ENCODE results near the gene ZNF710.
"Not testable (repeated sequence)": the region's sequence is repeated elsewhere in the genome, so short reads cannot be mapped to it uniquely, and the experiment has no call there.

Gene ZNF710

DNA sequence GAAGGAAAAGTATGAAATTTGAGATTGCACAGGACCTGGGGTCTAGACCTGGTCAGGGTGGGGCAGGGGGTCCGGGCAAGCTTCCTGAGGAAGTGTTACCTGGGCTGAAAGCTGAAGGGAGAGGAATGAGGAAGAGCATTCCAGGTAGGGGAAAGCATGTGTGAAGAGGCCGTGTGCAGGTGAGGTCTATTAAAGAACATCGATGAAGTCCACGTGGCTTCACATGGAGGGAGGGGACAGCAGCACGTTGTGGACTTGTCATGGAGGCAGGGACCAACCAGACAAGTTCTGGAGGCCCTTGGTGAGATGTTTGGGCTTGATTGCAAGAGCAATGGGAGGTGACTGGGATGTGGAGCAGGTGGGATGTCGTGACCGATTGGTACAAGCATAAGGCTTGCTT lies 54.1 kb downstream of the ZNF710 start:
- H3K4me3 ChIP-seq (ENCODE audit: low read depth, low read length), result no peak overlapping the region

DNA sequence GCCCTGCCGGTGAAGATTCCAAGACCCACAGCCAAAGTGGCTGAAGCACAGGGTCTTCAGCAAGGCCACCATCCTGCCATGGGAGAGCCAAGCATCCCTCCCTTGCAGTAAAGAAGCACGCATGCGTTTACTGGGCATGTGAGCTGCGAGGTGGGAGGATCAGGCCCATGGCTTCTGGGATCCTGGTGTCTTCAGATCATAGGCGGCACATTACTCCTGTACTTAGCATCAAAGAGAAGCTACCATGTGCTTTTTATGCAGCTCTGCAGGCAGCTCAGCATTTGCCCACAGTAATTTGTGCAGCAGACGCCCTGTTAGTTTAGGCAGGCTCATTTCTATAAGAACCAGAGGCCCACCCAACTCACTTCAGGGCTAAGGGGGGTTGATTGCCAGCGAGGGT lies 55.4 kb downstream of the ZNF710 start:
- no peak overlapping the region for H3K4me3 ChIP-seq (ENCODE audit: low read depth, low read length)

DNA sequence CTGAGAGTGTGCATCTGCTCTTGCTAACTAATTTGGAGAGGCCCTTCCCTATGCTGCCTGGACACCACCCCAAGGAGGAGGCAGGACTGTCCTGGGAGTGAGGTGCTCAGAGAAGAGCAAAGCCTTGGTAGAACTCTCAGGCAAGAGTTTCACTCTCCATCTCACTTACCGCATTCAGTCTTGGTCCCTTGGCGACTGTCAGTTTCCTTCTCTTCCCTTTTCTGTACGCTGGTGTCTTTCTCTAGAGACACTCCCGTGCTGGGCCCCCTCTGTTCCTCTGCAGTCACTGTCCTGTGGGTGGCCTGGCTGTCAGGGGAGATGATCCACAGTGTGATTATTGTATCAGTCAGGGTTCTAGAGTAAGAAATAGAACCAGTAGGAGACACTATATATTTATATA lies 57.2 kb downstream of the ZNF710 start:
- no peak overlapping the region for H3K4me3 ChIP-seq (ENCODE audit: low read depth, low read length)

DNA sequence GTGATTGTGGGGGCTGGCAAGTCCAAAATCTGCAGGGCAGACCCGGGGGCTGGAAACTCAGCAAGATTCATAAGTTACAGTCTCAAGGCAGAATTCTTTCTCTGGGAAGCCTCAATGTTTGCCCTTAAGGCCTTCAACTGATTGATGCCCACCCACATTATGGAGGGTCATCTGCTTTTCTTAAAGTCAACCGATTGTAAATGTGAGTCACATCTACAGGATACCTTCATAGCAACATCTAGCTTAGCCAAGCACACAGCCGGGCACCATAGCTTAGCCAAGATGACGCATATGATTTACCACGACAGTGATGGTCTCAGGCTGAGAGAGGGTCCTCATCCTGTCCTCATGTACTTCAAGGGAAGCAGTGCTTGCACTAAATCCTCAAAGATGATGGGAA lies 57.7 kb downstream of the ZNF710 start:
- H3K4me3 ChIP-seq (ENCODE audit: low read depth, low read length), result no peak overlapping the region

DNA sequence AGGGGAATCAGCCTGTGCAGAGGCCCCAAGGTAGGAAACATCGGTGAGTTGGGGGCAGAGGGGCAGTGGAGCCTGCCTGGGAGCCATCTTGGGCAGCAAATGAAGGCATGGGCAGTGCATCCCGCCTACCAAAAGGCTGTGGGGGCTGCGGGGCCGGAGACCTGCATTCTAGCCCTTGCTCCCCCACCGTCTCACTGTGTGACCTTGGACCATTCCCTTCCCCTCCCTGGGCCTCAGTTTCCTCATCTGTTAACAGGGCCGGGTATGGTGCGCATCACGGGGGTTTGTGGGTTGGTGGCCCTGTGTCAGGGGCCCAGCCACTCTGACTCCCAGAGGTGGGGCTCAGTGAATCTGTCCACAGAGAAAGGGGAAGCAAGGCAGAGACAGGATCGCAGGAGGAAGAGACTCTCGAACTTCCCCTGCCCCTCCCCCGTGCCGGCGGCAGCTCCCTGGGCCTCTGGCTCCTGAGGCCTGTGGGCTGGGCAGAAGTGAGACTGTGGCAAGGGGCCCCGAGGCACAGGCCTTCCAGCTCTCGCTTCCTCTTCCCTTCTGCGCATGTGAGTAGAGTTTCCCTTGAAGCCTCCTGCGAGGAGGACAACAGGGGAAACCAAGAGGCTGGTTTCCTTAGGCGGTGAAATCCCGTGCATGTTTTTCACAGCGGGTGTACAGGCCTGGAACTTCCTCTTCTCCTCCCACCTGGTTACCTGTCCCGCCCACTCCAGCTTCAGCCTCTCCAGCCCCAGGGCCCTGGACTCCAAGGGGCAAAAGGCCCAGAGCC lies 58.3 kb downstream of the ZNF710 start:
- no peak overlapping the region for H3K4me3 ChIP-seq (ENCODE audit: low read depth, low read length)

DNA sequence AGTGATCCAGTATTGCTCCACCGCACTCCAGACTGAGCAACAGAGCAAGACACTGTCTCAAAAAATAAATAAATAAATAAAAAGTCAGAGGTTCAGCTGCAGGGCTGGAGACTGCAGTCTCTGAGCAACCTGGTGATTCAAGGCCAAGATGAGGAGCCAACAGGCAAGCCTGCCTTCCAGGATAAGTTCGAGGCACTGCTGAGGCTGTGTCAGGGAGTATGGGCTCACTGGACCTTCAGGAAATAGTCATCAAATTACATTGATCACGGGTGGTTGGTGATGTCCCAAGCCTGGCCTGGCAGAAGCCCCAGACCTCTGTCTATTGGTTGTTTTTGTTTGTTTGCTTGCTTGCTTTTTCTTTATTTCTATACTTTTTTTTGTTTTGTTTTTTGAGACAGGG lies 59.7 kb downstream of the ZNF710 start:
- no peak overlapping the region for H3K4me3 ChIP-seq (ENCODE audit: low read depth, low read length)

DNA sequence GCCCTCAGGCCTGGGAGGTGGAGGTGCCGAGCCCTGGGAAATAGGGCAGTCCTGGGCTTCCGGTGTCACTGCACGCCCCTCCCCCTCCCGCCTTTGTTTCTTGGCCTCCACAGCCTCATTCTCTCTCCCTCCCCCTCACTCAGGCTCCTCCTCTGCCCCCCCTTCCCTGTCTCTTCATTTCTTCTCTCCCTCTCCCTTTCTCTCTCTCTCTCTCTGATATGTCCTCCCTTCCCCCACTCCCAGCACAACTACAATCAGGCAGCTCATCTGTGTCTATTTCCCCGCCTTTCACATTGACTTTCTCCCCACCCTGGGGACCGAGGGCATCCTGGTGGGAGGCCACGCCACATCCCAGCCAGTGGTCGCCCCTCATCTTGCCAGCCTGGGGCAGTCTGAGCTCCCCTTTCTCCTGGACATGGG lies 60.9 kb downstream of the ZNF710 start:
- H3K4me3 ChIP-seq (ENCODE audit: low read depth, low read length), result no peak overlapping the region

DNA sequence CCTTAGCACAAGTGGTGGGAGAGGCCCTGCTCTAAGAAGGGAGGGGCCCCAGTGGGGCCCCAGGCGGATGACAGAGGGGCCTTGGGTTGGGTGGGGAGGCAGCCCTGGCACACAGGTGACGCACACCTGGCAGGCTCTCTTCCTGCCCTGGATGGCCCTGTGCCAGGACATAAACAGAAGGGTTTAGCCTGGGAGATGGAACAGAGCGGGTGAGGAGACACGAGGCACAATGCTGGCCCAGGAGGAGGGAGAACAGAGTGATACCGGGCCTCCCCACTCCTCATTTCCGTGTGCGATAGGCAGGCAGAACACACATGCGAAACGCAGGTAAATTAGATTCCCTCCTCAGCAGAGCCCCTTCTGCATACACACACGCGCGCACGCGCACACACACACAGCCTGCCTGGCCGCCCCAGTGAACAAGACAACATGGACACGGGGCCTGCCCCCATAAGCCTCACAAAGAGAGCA lies 61.4 kb downstream of the ZNF710 start:
- no peak overlapping the region for H3K4me3 ChIP-seq (ENCODE audit: low read depth, low read length)

DNA sequence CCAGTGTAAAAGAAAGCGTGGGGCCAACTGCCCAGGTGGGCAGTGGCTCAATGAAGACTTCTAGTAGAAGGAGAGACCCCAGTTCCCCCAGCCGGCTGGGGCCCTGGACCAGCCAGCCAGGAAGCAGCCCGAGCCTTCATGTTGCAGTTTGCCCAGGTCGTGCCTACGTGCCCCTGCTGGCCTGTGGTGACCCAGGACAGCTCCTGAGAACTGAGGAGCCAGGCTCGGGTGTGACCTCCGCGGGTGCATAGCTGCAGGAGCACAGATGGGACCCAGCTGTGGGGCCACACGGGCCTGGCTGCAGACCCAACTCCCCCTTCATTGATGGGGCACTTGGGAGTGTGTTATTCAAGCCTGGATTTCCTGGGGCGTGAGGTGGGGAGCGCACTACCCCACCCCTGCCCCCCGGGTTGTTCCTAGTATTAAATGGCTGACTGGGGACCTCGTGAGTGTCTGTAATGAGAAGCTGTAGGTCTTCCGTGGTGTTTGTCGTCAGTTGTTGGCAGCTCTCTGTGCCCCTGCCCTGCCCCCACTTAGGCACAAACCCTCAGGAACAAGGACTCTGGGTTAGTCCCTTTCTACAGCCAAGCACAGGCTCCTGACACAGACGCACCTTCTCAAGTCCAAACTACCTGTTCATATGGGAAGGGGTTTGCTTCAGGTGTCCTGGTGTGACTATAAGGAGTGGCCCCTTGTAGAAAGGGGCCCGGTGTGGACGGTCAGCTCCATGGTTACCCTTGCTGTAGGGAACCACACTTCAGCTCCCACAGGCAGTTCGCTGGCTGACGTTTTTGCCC lies 62.0 kb downstream of the ZNF710 start:
- H3K4me3 ChIP-seq (ENCODE audit: low read depth, low read length), result no peak overlapping the region

DNA sequence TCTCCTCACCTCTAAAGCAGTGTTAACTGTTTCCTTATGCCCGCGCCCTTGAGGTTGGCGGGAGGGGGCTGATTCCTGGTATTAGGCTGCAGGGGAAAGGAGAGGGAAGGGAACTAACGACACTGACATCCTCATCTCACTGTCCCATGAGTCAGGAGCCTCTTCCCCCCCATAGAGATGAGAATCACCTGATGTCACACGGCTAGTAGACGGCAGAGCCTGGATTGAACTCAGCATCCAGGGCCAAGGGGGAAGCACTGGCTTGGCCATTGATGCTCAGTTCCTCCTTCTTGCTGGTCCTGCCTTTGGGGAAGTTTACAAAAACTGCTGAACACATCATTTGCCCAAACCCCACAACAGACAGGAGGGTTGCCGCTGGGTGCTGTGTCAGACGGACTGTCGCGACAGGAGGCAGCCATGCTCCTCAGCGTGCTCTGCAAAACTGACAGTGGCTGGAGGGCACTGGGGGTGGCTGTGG lies 62.7 kb downstream of the ZNF710 start:
- no peak overlapping the region for H3K4me3 ChIP-seq (ENCODE audit: low read depth, low read length)

DNA sequence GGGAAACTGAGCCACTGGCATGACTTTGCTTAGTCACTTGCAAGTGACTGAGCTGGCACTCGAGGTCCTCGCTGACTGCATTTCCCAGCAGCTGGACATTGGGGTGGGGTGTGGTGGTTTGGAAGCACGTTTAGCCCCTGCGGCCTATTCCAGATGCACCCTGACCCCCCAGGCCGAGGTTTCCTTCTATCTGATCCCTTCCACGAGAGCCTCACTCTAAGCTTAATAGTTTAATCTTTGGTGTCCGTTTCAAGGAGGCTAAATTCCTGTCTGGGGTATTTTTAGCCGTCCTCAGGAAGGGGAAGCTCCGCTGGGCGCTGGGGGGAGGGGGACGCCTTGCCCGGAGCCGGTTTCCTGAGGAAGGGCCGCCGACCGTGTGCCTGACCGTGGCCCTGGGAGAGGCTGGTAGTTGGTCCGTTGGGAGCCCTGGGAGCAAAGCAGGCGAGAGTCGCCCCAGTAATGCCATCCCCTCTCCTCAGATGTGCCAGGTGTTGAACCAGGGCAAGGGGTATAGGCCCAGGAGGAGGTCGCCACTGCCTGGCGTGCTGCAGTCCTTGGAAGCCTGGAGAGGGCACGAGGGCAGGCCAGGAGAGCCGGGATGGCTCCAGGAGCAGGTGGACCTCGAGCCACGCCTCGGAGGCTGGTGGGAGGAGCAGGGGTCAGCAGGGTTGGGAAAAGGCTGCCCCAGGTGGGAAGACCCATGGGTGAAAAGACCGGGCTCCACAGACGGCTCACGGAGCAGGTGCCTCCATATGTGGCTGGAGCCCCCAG lies 64.0 kb downstream of the ZNF710 start:
- no peak overlapping the region for H3K4me3 ChIP-seq (ENCODE audit: low read depth, low read length)

DNA sequence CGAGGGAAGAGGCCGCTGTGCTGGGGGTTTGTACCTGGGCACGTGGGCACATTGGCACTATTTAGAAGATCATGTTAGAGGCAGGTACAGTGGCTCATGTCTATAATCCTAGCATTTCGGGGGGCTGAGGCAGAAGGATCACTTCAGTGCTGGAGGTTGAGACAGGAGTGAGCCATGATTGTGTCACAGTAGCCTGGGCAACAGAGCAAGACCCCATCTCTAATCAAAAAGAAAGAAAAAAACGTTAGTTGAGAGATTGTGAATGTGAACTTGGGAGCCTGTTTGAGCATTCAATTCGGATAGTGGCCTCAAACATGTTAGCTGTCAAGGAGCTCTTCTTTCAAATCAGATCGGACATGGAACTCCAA lies 64.5 kb downstream of the ZNF710 start:
- H3K4me3 ChIP-seq (ENCODE audit: low read depth, low read length), result no peak overlapping the region

DNA sequence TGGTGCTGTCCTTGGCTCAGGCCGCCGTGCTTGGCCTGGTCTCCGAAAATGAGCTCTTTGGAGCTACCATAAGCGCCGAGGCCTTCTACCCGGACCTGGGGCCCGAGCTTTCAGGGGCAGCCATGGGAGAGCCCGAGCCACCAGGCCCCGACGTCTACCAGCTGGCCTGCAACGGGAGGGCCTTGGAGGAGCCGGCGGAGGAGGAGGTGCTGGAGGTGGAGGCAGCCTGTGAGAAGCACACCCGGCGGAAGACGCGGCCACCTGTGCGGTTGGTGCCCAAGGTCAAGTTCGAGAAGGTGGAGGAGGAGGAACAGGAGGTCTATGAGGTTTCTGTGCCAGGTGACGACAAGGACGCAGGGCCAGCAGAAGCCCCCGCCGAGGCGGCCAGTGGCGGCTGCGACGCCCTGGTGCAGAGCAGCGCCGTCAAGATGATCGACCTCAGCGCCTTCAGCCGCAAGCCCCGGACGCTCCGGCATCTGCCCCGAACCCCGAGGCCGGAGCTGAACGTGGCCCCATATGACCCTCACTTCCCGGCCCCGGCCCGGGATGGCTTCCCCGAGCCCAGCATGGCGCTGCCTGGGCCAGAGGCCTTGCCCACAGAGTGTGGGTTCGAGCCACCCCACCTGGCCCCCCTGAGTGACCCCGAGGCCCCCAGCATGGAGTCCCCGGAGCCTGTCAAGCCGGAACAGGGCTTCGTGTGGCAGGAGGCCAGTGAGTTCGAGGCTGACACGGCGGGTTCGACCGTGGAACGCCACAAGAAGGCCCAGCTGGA lies 66.2 kb downstream of the ZNF710 start:
- no peak overlapping the region for H3K4me3 ChIP-seq (ENCODE audit: low read depth, low read length)

DNA sequence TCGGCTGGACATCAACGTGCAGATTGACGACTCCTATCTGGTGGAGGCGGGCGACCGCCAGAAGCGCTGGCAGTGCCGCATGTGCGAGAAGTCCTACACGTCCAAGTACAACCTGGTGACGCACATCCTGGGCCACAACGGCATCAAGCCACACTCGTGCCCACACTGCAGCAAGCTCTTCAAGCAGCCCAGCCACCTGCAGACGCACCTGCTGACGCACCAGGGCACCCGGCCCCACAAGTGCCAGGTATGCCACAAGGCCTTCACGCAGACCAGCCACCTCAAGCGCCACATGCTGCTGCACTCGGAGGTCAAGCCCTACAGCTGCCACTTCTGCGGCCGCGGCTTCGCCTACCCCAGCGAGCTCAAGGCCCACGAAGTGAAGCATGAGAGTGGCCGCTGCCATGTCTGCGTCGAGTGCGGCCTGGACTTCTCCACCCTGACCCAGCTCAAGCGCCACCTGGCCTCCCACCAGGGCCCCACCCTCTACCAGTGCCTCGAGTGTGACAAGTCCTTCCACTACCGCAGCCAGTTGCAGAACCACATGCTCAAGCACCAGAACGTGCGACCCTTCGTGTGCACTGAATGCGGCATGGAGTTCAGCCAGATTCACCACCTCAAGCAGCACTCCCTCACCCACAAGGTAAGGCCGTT lies 67.0 kb downstream of the ZNF710 start:
- H3K4me3 ChIP-seq (ENCODE audit: low read depth, low read length), result no peak overlapping the region

DNA sequence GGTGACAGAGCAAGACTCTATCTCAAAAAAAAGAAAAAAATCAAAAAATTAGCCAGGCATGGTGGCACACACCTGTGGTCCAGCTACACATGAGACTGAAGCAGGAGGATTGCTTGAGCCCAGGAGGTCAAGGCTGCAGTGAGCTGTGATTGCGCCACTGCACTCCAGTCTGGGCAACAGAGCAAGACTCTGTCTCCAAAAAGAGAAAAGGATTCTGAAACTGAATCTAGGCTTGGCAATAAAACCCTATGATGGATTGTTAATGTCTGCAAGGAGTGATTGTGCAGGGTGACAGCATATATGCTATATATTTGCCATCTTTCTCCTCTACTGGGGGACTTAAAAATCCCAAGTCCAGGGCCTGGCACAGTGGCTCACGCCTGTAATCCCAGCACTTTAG lies 69.5 kb downstream of the ZNF710 start:
- H3K4me3 ChIP-seq (ENCODE audit: low read depth, low read length), result not testable (repeated sequence)

DNA sequence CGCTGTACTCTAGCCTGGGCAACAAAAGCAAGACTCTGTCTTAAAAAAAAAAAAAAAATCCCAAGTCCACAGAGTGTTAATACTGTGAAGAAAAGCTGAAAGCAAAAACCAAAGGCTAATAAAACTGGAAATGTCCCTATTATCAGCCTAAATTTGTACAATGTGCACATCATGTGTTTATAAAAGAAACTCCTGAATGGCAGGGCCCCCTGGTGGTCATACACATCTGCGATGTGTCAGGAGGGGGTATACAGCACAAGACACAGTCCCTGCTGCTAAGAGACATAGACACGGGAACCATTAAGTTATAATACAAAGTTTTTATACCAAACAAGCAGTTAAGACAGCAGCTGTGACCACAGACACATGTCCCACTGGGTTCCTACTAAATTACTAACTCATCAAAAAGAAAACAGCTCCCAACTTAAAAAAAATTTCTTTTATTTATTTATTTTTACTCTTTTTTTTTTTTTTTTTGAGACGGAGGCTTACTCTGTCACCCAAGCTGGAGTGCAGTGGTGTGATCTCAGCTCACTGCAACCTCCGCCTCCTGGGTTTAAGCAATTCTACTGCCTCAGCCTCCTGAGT lies 70.2 kb downstream of the ZNF710 start:
- no peak overlapping the region for H3K4me3 ChIP-seq (ENCODE audit: low read depth, low read length)

DNA sequence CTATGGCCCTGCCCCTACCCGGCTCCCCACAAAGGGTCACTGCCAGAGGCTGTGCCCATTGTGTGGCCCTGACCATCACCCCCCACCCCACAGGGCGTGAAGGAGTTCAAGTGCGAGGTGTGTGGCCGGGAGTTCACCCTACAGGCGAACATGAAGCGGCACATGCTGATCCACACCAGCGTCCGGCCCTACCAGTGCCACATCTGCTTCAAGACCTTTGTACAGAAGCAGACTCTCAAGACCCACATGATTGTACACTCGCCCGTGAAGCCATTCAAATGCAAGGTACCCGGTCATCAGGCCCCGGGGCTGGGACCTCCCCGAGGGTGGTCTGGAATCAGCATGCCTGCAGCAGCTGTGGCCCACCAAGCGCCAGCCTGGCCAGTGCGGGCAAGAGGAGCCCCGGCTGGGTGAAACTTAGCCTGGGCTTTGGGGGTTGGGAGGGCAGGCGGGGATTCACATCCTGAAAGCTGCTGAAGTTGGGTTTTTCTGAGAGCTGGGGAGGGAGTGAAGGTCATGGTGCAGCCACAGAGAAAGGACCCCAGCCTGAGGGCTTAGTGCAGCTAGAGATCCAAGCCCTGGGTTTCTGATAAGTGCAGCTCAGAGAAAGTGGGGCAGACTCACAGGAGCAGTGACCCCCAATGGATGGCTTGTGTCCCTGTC lies 72.0 kb downstream of the ZNF710 start:
- H3K4me3 ChIP-seq (ENCODE audit: low read depth, low read length), result no peak overlapping the region

DNA sequence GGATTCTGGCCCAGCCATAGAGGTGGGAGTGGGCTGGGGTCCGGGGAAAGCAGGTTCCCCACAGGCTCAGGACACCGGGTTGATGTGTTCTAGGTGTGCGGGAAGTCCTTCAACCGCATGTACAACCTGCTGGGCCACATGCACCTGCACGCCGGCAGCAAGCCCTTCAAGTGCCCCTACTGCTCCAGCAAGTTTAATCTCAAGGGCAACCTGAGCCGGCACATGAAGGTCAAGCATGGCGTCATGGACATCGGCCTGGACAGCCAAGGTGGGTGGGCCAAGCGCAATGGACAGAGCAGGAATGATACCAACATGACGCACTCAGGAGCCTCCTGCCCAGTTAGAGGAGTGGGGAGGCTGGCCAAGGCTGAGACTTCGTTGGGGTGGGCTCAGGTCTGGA lies 72.9 kb downstream of the ZNF710 start:
- H3K4me3 ChIP-seq (ENCODE audit: low read depth, low read length), result no peak overlapping the region

DNA sequence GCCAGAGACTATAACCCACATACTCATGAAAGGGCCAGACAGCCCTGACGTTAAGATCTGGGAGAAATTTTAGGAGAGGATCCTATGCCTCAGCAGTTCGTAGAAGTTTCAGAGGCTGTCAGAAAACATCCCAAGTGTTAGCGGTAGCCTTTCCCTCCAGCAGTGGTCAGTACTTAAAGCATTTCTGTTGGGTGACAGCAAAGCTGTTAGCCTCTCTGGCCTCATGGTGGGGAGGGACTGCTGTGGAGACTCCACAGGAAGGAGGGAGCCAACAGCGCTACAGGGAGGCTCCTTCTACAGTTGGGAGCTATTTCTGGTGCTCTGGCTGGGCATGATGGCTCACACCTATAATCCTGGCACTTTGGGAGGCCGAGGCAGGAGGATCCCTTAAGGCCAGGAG lies 73.8 kb downstream of the ZNF710 start:
- no peak overlapping the region for H3K4me3 ChIP-seq (ENCODE audit: low read depth, low read length)

All from iPS-11a (cell line).